ENCODE data around the gene MKKS. TPM values are rescaled to one million over a fixed set of nuclear protein-coding genes. Genes with fewer than 3 reads are reported as not detected.

MKKS gene
- total and polyA plus RNA-seq, 9 of the 15 experiments (the other 6 are each of a cell fraction or from before 2014, with no cell fraction given): 6.8 to 26.8 (median 12.0) TPM

- BruUV-seq (replicated peaks): no TSS peak
- no peaks in the 10 kb centered on the region for H3K27me3 ChIP-seq (ENCODE audit: control insufficient read depth in 2 of 2, insufficient read depth in 2 of 2, low read length in 2 of 2)
- no peak for ATAC-seq
- no peaks in the 10 kb centered on the region; a peak in 1 of 5 replicates for H3K4me1 ChIP-seq (replicated peaks in 1 of 2; ENCODE audit: control insufficient read depth in 2 of 2, insufficient read depth in 2 of 2, low read length in 2 of 2)
- no peak overlapping the region for H3K9ac ChIP-seq (ENCODE audit: insufficient read depth in 1 of 2, low read depth in 2 of 2, low read length in 2 of 2)
- TF ChIP-seq BCOR (IDR thresholded peaks at IDR 0.05): no peak
- no peak for TF ChIP-seq ZKSCAN3 (CRISPR knock-in tag; IDR thresholded peaks at IDR 0.05)
- no peak for TF ChIP-seq ZNF707 (CRISPR knock-in tag; conservative IDR thresholded peaks at IDR 0.05)
- no peak for TF ChIP-seq SIRT6 (IDR thresholded peaks at IDR 0.05; ENCODE audit: low read depth, low read length)
- TF ChIP-seq ETV5 (CRISPR knock-in tag; IDR thresholded peaks at IDR 0.05; ENCODE audit: low read depth): no peak
- TF ChIP-seq C11orf30 (IDR thresholded peaks at IDR 0.05; ENCODE audit: low read depth): no peak
- TF ChIP-seq ZNF12 (CRISPR knock-in tag; IDR thresholded peaks at IDR 0.05): no peak
- TF ChIP-seq RHOXF2B (CRISPR knock-in tag; conservative IDR thresholded peaks at IDR 0.05): no peak
- TF ChIP-seq THRAP3 (IDR thresholded peaks at IDR 0.05; ENCODE audit: borderline replicate concordance): no peak
- no peak for TF ChIP-seq HNRNPK (IDR thresholded peaks at IDR 0.05; ENCODE audit: low read depth, low read length, poor library complexity, severe bottlenecking)
- TF ChIP-seq TCF7L2 (IDR thresholded peaks at IDR 0.05; ENCODE audit: low read depth, low read length): no peak
- no peak for TF ChIP-seq THRA (IDR thresholded peaks at IDR 0.05)
- no peak for TF ChIP-seq ZNF449 (CRISPR knock-in tag; IDR thresholded peaks at IDR 0.05)
- no peak for TF ChIP-seq TBL1XR1 (IDR thresholded peaks at IDR 0.05; ENCODE audit: low read length in 2 of 2)
- no peak for TF ChIP-seq RERE (CRISPR knock-in tag; IDR thresholded peaks at IDR 0.05; ENCODE audit: borderline replicate concordance)
- no peaks in the 10 kb centered on the region for H3K9me3 ChIP-seq (replicated peaks; ENCODE audit: control insufficient read depth, insufficient read depth, low read depth, low read length)
- no peak overlapping the region for H3K27ac ChIP-seq (ENCODE audit: extremely low read depth, low read depth, low read length)
- no peaks in the 10 kb centered on the region for H4K20me1 ChIP-seq (replicated peaks; ENCODE audit: control insufficient read depth, insufficient read depth, low read length)
- 25% methylated on average over 2 of the region's 2 CpGs for WGBS (ENCODE audit: insufficient coverage, low coverage, missing lambda C conversion rate)
- ChIA-PET CTCF (ENCODE audit: low intra/inter-chr PET ratio) (no interaction called here), POLR2A (no interaction called here)
- no peak for FAIRE-seq
- intact Hi-C loops (cut with micrococcal nuclease) (no loop called here), in situ Hi-C loops (cut with MboI) (no loop called here)
- no peaks in the 10 kb centered on the region for H3K9me1 ChIP-seq (ENCODE audit: control insufficient read depth, insufficient read depth, low read length)
- DNase-seq (ENCODE audit: extremely low read depth in 1 of 4, low spot score in 3 of 4): no peak
- H3K4me3 ChIP-seq: no peak overlapping the region
- H2AFZ ChIP-seq (ENCODE audit: low read depth, low read length): no peak overlapping the region
- H3K36me3 ChIP-seq (ENCODE audit: control insufficient read depth, insufficient read depth, low read length): no peaks in the 10 kb centered on the region
- H3K79me2 ChIP-seq (ENCODE audit: control insufficient read depth, insufficient read depth, low read length): no peaks in the 10 kb centered on the region
- H3K4me2 ChIP-seq (ENCODE audit: insufficient read depth, low read length): no peak overlapping the region
Measured at GRCh38 chr20:10483691-10484090, 49.7 kb upstream of the MKKS start.
